ENCODE measurements around the gene SSC5D.

The SSC5D gene

GRCh38 chr19:55536951-55537740 lies 48.9 kb downstream of the SSC5D start, which contains the start of gene SBK2:
Gene SBK2 (minus strand): TSS chr19:55537133. CDS start chr19:55536294, 839 bp downstream.
- DNase-seq (ENCODE audit: low read depth) = no peak

GRCh38 chr19:55537741-55538111 lies 49.5 kb downstream of the SSC5D start:
- no peak for DNase-seq (ENCODE audit: low read depth)

GRCh38 chr19:55538132-55538531 lies 49.9 kb downstream of the SSC5D start:
- DNase-seq (ENCODE audit: low read depth) = no peak

GRCh38 chr19:55539090-55539984 lies 51.1 kb downstream of the SSC5D start:
- no peak for DNase-seq (ENCODE audit: low read depth)

- DNase-seq (ENCODE audit: low read depth) = no peak
Measured at GRCh38 chr19:55540619-55541018, 52.4 kb downstream of the SSC5D start.

- no peak for DNase-seq (ENCODE audit: low read depth)
Measured at GRCh38 chr19:55541091-55541490, 52.9 kb downstream of the SSC5D start.

- DNase-seq (ENCODE audit: low read depth) = no peak
Measured at GRCh38 chr19:55542292-55542855, 54.1 kb downstream of the SSC5D start.

GRCh38 chr19:55543567-55543966 lies 55.3 kb downstream of the SSC5D start:
- no peak for DNase-seq (ENCODE audit: low read depth)

- no peak for DNase-seq (ENCODE audit: low read depth)
Measured at GRCh38 chr19:55544014-55544413, 55.8 kb downstream of the SSC5D start.

- DNase-seq (ENCODE audit: low read depth) = no peak
Measured at GRCh38 chr19:55544776-55545439, 56.7 kb downstream of the SSC5D start.

- no peak for DNase-seq (ENCODE audit: low read depth)
Measured at GRCh38 chr19:55545443-55545842, 57.2 kb downstream of the SSC5D start, which contains the start of gene SBK3. Gene SBK3 (minus strand): TSS chr19:55545543. CDS start chr19:55545543, 0 bp downstream.

- DNase-seq (ENCODE audit: low read depth) = no peak
Measured at GRCh38 chr19:55546011-55546410, 57.8 kb downstream of the SSC5D start.

- no peak for DNase-seq (ENCODE audit: low read depth)
Measured at GRCh38 chr19:55546822-55547614, 58.8 kb downstream of the SSC5D start.

- DNase-seq (ENCODE audit: low read depth) = no peak
Measured at GRCh38 chr19:55549500-55550320, 61.5 kb downstream of the SSC5D start.

- DNase-seq (ENCODE audit: low read depth) = no peak
Measured at GRCh38 chr19:55550321-55550650, 62.0 kb downstream of the SSC5D start.

- no peak for DNase-seq (ENCODE audit: low read depth)
Measured at GRCh38 chr19:55552206-55552605, 64.0 kb downstream of the SSC5D start.

- DNase-seq (ENCODE audit: low read depth) = no peak
Measured at GRCh38 chr19:55552620-55553019, 64.4 kb downstream of the SSC5D start.

GRCh38 chr19:55553217-55554182 lies 65.3 kb downstream of the SSC5D start:
- no peak for DNase-seq (ENCODE audit: low read depth)

- DNase-seq (ENCODE audit: low read depth) = no peak
Measured at GRCh38 chr19:55554302-55554701, 66.1 kb downstream of the SSC5D start.
